ENCODE data around the gene PITPNM2.

The PITPNM2 gene

GRCh38 chr12:123141615-123142517, 9.0 kb downstream of the PITPNM2 start:
- no peaks in the 10 kb centered on the region for H3K36me3 Mint-ChIP-seq (ENCODE audit: insufficient read depth)
- ATAC-seq (replicated peaks; ENCODE audit: extremely low read depth, poor library complexity, severe bottlenecking) (no peak), DNase-seq (ENCODE audit: low spot score in 2 of 2) (no peak)
- H3K27ac Mint-ChIP-seq (ENCODE audit: low read depth), result no peak overlapping the region
- H3K4me3 Mint-ChIP-seq, result no peak overlapping the region
- no peaks in the 10 kb centered on the region for H3K4me1 Mint-ChIP-seq
- H3K9me3 Mint-ChIP-seq, result no peaks in the 10 kb centered on the region
- no peaks in the 10 kb centered on the region for H3K27me3 Mint-ChIP-seq

GRCh38 chr12:123140676-123141614, 9.9 kb downstream of the PITPNM2 start:
- DNase-seq (ENCODE audit: low spot score in 2 of 2) (no peak), ATAC-seq (replicated peaks; ENCODE audit: extremely low read depth, poor library complexity, severe bottlenecking) (no peak)
- no peak overlapping the region for H3K27ac Mint-ChIP-seq (ENCODE audit: low read depth)
- H3K4me1 Mint-ChIP-seq, result no peaks in the 10 kb centered on the region
- no peaks in the 10 kb centered on the region for H3K9me3 Mint-ChIP-seq
- no peaks in the 10 kb centered on the region for H3K27me3 Mint-ChIP-seq
- no peak overlapping the region for H3K4me3 Mint-ChIP-seq
- no peaks in the 10 kb centered on the region for H3K36me3 Mint-ChIP-seq (ENCODE audit: insufficient read depth)

- H3K4me1 Mint-ChIP-seq, result peaks cover 5% of the 10 kb centered on the region
- H3K9me3 Mint-ChIP-seq, result no peaks in the 10 kb centered on the region
- ATAC-seq (replicated peaks; ENCODE audit: extremely low read depth, poor library complexity, severe bottlenecking) (no peak), DNase-seq (ENCODE audit: low spot score in 2 of 2) (no peak)
- no peaks in the 10 kb centered on the region for H3K27me3 Mint-ChIP-seq
- no peak overlapping the region for H3K27ac Mint-ChIP-seq (ENCODE audit: low read depth)
- no peaks in the 10 kb centered on the region for H3K36me3 Mint-ChIP-seq (ENCODE audit: insufficient read depth)
- no peak overlapping the region for H3K4me3 Mint-ChIP-seq
These were observed 10.8 kb downstream of the PITPNM2 start for GRCh38 chr12:123139926-123140675.

GRCh38 chr12:123135688-123136087, 15.2 kb downstream of the PITPNM2 start:
- peak overlapping the region; percentile 1 for H3K27ac Mint-ChIP-seq (ENCODE audit: low read depth)

GRCh38 chr12:123134826-123135225, 16.1 kb downstream of the PITPNM2 start:
- H3K27ac Mint-ChIP-seq (ENCODE audit: low read depth), result no peak overlapping the region
- H3K4me1 Mint-ChIP-seq, result peaks cover 18% of the 10 kb centered on the region
- ATAC-seq (replicated peaks; ENCODE audit: extremely low read depth, poor library complexity, severe bottlenecking) (no peak), DNase-seq (ENCODE audit: low spot score in 2 of 2) (no peak)
- H3K36me3 Mint-ChIP-seq (ENCODE audit: insufficient read depth), result peaks cover 1% of the 10 kb centered on the region
- H3K27me3 Mint-ChIP-seq, result no peaks in the 10 kb centered on the region
- no peak overlapping the region for H3K4me3 Mint-ChIP-seq
- H3K9me3 Mint-ChIP-seq, result no peaks in the 10 kb centered on the region

More at GRCh38 chr12:123135688-123136087, 15.2 kb downstream of the PITPNM2 start:
- peaks cover 1% of the 10 kb centered on the region for H3K36me3 Mint-ChIP-seq (ENCODE audit: insufficient read depth)
- peaks cover 18% of the 10 kb centered on the region for H3K4me1 Mint-ChIP-seq
- no peaks in the 10 kb centered on the region for H3K9me3 Mint-ChIP-seq
- H3K27me3 Mint-ChIP-seq, result no peaks in the 10 kb centered on the region
- no peak overlapping the region for H3K4me3 Mint-ChIP-seq
- DNase-seq (ENCODE audit: low spot score in 2 of 2), result no peak
- ATAC-seq (replicated peaks; ENCODE audit: extremely low read depth, poor library complexity, severe bottlenecking), result no peak

- Mint-ChIP-seq H3K36me3 (ENCODE audit: insufficient read depth) (peaks cover 1% of the 10 kb centered on the region), H3K9me3 (no peaks in the 10 kb centered on the region), H3K27me3 (no peaks in the 10 kb centered on the region), H3K27ac (ENCODE audit: low read depth) (no peak overlapping the region), H3K4me3 (no peak overlapping the region), H3K4me1 (peaks cover 18% of the 10 kb centered on the region)
- ATAC-seq (replicated peaks; ENCODE audit: extremely low read depth, poor library complexity, severe bottlenecking) (no peak), DNase-seq (ENCODE audit: low spot score in 2 of 2) (no peak)
These were observed 16.6 kb downstream of the PITPNM2 start for GRCh38 chr12:123134271-123134671.

GRCh38 chr12:123133701-123134100, 17.2 kb downstream of the PITPNM2 start:
- DNase-seq (ENCODE audit: low spot score in 2 of 2) (no peak), ATAC-seq (replicated peaks; ENCODE audit: extremely low read depth, poor library complexity, severe bottlenecking) (no peak)
- no peak overlapping the region for H3K4me3 Mint-ChIP-seq
- peaks cover 1% of the 10 kb centered on the region for H3K36me3 Mint-ChIP-seq (ENCODE audit: insufficient read depth)
- H3K27ac Mint-ChIP-seq (ENCODE audit: low read depth), result no peak overlapping the region
- peaks cover 18% of the 10 kb centered on the region for H3K4me1 Mint-ChIP-seq
- no peaks in the 10 kb centered on the region for H3K9me3 Mint-ChIP-seq
- H3K27me3 Mint-ChIP-seq, result no peaks in the 10 kb centered on the region

- no peaks in the 10 kb centered on the region for H3K9me3 Mint-ChIP-seq
- peaks cover 1% of the 10 kb centered on the region for H3K36me3 Mint-ChIP-seq (ENCODE audit: insufficient read depth)
- no peaks in the 10 kb centered on the region for H3K27me3 Mint-ChIP-seq
- H3K27ac Mint-ChIP-seq (ENCODE audit: low read depth), result no peak overlapping the region
- ATAC-seq (replicated peaks; ENCODE audit: extremely low read depth, poor library complexity, severe bottlenecking) (no peak), DNase-seq (ENCODE audit: low spot score in 2 of 2) (no peak)
- no peak overlapping the region for H3K4me3 Mint-ChIP-seq
- H3K4me1 Mint-ChIP-seq, result peaks cover 18% of the 10 kb centered on the region
These were observed 17.8 kb downstream of the PITPNM2 start for GRCh38 chr12:123132951-123133619.

GRCh38 chr12:123131879-123132402, 18.9 kb downstream of the PITPNM2 start:
- Mint-ChIP-seq H3K27me3 (no peaks in the 10 kb centered on the region), H3K4me1 (peaks cover 18% of the 10 kb centered on the region), H3K27ac (ENCODE audit: low read depth) (peak overlapping the region; percentile 19), H3K36me3 (ENCODE audit: insufficient read depth) (peaks cover 1% of the 10 kb centered on the region), H3K4me3 (no peak overlapping the region), H3K9me3 (no peaks in the 10 kb centered on the region)
- DNase-seq (ENCODE audit: low spot score in 2 of 2), result no peak
- no peak for ATAC-seq (replicated peaks; ENCODE audit: extremely low read depth, poor library complexity, severe bottlenecking)

- DNase-seq (ENCODE audit: low spot score in 2 of 2) (no peak), ATAC-seq (replicated peaks; ENCODE audit: extremely low read depth, poor library complexity, severe bottlenecking) (no peak)
- no peak overlapping the region for H3K4me3 Mint-ChIP-seq
- H3K27ac Mint-ChIP-seq (ENCODE audit: low read depth), result no peak overlapping the region
- H3K4me1 Mint-ChIP-seq, result peaks cover 18% of the 10 kb centered on the region
- H3K27me3 Mint-ChIP-seq, result no peaks in the 10 kb centered on the region
- H3K9me3 Mint-ChIP-seq, result no peaks in the 10 kb centered on the region
- peaks cover 1% of the 10 kb centered on the region for H3K36me3 Mint-ChIP-seq (ENCODE audit: insufficient read depth)
These were observed 19.5 kb downstream of the PITPNM2 start for GRCh38 chr12:123131291-123131832.

GRCh38 chr12:123129621-123130020, 21.3 kb downstream of the PITPNM2 start:
- Mint-ChIP-seq H3K9me3 (no peaks in the 10 kb centered on the region), H3K27ac (ENCODE audit: low read depth) (no peak overlapping the region), H3K36me3 (ENCODE audit: insufficient read depth) (peaks cover 1% of the 10 kb centered on the region), H3K4me1 (peaks cover 12% of the 10 kb centered on the region), H3K4me3 (no peak overlapping the region), H3K27me3 (no peaks in the 10 kb centered on the region)
- no peak for DNase-seq (ENCODE audit: low spot score in 2 of 2)
- no peak for ATAC-seq (replicated peaks; ENCODE audit: extremely low read depth, poor library complexity, severe bottlenecking)
